ENCODE results near the gene RBM10. TPM values are rescaled to one million over a fixed set of nuclear protein-coding genes. Genes with fewer than 3 reads are reported as not detected.

RBM10 gene
- total RNA-seq, 1 experiment from 2014 or later = 55.8 TPM

GRCh38 chrX:47158131-47158530 is 13.1 kb downstream of the RBM10 start:
- H2BK5ac ChIP-seq (ENCODE audit: insufficient read length, low read length) = no peak overlapping the region
- Mint-ChIP-seq H3K36me3 (ENCODE audit: insufficient read depth in 1 of 3, low read depth in 3 of 3) (peaks cover 36 to 54% (median 49%) of the 10 kb centered on the region in 3 experiments), H3K4me1 (no peaks in the 10 kb centered on the region), H3K9me3 (peaks cover 61 to 74% of the 10 kb centered on the region in 2 experiments), H3K4me3 (no peak overlapping the region; a peak in 1 of 5 replicates), H3K27ac (peak overlapping the region in 1 of 3 experiments; percentile 54; a peak in 1 of 7 replicates), H3K27me3 (ENCODE audit: low read depth) (no peaks in the 10 kb centered on the region)
- no peak for DNase-seq
- no peaks in the 10 kb centered on the region; the same call in 1 of the 2 replicates for H3K79me2 ChIP-seq (ENCODE audit: insufficient read depth, low read length)
- H4K91ac ChIP-seq (ENCODE audit: insufficient read length, low read depth, low read length) = no peak overlapping the region
- WGBS (ENCODE audit: extremely low coverage, insufficient read length, low lambda C conversion rate) = no CpG with 5 or more reads among the region's 16 CpGs
- no peaks in the 10 kb centered on the region for H4K20me1 ChIP-seq (ENCODE audit: control insufficient read depth, insufficient read depth, insufficient read length)
- H3K18ac ChIP-seq (ENCODE audit: insufficient read length, low read depth, low read length) = no peak overlapping the region
- TF ChIP-seq CTCF (conservative IDR thresholded peaks at IDR 0.05) = peak; percentile 47; the same call in 2 of the 3 replicates
- no peak overlapping the region for H3K14ac ChIP-seq (ENCODE audit: insufficient read depth, low read length)
- H3K4me1 ChIP-seq (ENCODE audit: insufficient read depth, low read length) = no peaks in the 10 kb centered on the region
- no peak overlapping the region for H3T11ph ChIP-seq (ENCODE audit: low read length)
- no peak overlapping the region for H3K27ac ChIP-seq (ENCODE audit: insufficient read length, low read depth, low read length)
- H2AFZ ChIP-seq (ENCODE audit: low read length) = no peak overlapping the region
- H3K4ac ChIP-seq (ENCODE audit: low read depth, low read length) = no peak overlapping the region
- no peaks in the 10 kb centered on the region for H3K79me1 ChIP-seq (ENCODE audit: insufficient read depth, low read depth, low read length, poor library complexity, severe bottlenecking)
- H2BK20ac ChIP-seq (ENCODE audit: low read depth, low read length, poor library complexity, severe bottlenecking) = no peak overlapping the region
- H2BK120ac ChIP-seq (ENCODE audit: low read depth, low read length, poor library complexity, severe bottlenecking) = no peak overlapping the region
- no peak overlapping the region for H2BK12ac ChIP-seq (ENCODE audit: insufficient read length, low read depth, low read length)
- H3K27me3 ChIP-seq (ENCODE audit: insufficient read depth, low read length) = no peaks in the 10 kb centered on the region
- H3K23me2 ChIP-seq (ENCODE audit: insufficient read length, low read depth, low read length, poor library complexity, severe bottlenecking) = no peaks in the 10 kb centered on the region
- H4K5ac ChIP-seq (ENCODE audit: insufficient read length, low read depth, low read length) = no peak overlapping the region
- no peaks in the 10 kb centered on the region for H3K9me3 ChIP-seq (ENCODE audit: control insufficient read depth, low read depth, low read length)
- H3K9ac ChIP-seq (ENCODE audit: extremely low read depth, insufficient read length, low read length) = no peak overlapping the region
- no peak overlapping the region for H2BK15ac ChIP-seq (ENCODE audit: low read depth, low read length)
- H3K23ac ChIP-seq (ENCODE audit: insufficient read length, low read depth, low read length) = no peak overlapping the region
- H2AK5ac ChIP-seq (ENCODE audit: insufficient read length, low read length) = no peak overlapping the region
- H3K4me2 ChIP-seq (ENCODE audit: insufficient read depth, insufficient read length, low read length) = no peak overlapping the region
- no peak overlapping the region for H4K8ac ChIP-seq (replicated peaks; ENCODE audit: insufficient read length, low read depth, low read length)
- H3K56ac ChIP-seq (ENCODE audit: insufficient read length, low read depth, low read length) = no peak overlapping the region
